ENCODE measurements around the gene RASEF. TPM values are rescaled to one million over a fixed set of nuclear protein-coding genes. Genes with fewer than 3 reads are reported as not detected.

RASEF gene
- total RNA-seq, 1 donor from 2014 or later, result 10.9 TPM

GRCh38 chr9:83036043-83036442 lies 26.9 kb downstream of the RASEF start:
- intact Hi-C loops (cut with DNase I), result no loop called here
- H3K36me3 ChIP-seq, result no peaks in the 10 kb centered on the region
- no peak overlapping the region for H3K27ac ChIP-seq
- no peaks in the 10 kb centered on the region for H3K27me3 ChIP-seq
- H3K4me1 ChIP-seq, result no peaks in the 10 kb centered on the region
- no peak for DNase-seq
- no peak overlapping the region for H3K4me3 ChIP-seq
- TF ChIP-seq, protein P1, sequence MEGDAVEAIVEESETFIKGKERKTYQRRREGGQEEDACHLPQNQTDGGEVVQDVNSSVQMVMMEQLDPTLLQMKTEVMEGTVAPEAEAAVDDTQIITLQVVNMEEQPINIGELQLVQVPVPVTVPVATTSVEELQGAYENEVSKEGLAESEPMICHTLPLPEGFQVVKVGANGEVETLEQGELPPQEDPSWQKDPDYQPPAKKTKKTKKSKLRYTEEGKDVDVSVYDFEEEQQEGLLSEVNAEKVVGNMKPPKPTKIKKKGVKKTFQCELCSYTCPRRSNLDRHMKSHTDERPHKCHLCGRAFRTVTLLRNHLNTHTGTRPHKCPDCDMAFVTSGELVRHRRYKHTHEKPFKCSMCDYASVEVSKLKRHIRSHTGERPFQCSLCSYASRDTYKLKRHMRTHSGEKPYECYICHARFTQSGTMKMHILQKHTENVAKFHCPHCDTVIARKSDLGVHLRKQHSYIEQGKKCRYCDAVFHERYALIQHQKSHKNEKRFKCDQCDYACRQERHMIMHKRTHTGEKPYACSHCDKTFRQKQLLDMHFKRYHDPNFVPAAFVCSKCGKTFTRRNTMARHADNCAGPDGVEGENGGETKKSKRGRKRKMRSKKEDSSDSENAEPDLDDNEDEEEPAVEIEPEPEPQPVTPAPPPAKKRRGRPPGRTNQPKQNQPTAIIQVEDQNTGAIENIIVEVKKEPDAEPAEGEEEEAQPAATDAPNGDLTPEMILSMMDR (IDR thresholded peaks at IDR 0.05), result no peak
- no peaks in the 10 kb centered on the region for H3K9me3 ChIP-seq
- ATAC-seq, result no peak

GRCh38 chr9:83035143-83035542 lies 27.8 kb downstream of the RASEF start:
- ATAC-seq (no peak), DNase-seq (no peak)
- Histone ChIP-seq H3K36me3 (no peaks in the 10 kb centered on the region), H3K27ac (no peak overlapping the region), H3K9me3 (no peaks in the 10 kb centered on the region), H3K4me3 (no peak overlapping the region), H3K4me1 (no peaks in the 10 kb centered on the region), H3K27me3 (no peaks in the 10 kb centered on the region)
- intact Hi-C loops (cut with DNase I), result no loop called here
- TF ChIP-seq, protein P1 (IDR thresholded peaks at IDR 0.05), result no peak

DNA sequence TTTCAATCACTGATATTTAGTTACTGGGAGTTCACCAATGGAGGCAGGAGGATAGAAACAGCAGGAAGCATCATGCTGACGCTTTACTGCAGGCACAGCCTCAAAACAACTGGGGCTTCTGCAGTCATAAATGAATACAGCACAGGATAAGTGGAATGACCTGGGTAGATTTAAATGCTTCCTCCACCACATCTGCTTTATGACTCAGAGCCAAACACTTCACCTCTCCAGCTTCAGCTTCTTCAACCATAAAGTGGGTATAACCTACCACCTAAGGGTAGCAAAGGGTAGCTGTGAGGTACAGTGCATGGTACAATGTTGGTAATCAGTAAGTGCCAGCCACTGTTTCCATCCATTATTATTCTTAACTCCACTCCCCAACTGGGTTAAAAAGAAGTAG lies 28.4 kb downstream of the RASEF start:
- no peak overlapping the region for H3K4me3 ChIP-seq
- H3K27me3 ChIP-seq, result no peaks in the 10 kb centered on the region
- intact Hi-C loops (cut with DNase I), result no loop called here
- no peak for DNase-seq
- H3K4me1 ChIP-seq, result no peaks in the 10 kb centered on the region
- H3K9me3 ChIP-seq, result no peaks in the 10 kb centered on the region
- no peak for ATAC-seq
- no peaks in the 10 kb centered on the region for H3K36me3 ChIP-seq
- TF ChIP-seq, protein P1 (IDR thresholded peaks at IDR 0.05), result no peak
- H3K27ac ChIP-seq, result no peak overlapping the region

GRCh38 chr9:83034026-83034425 lies 28.9 kb downstream of the RASEF start:
- no peaks in the 10 kb centered on the region for H3K27me3 ChIP-seq
- no peak overlapping the region for H3K27ac ChIP-seq
- H3K36me3 ChIP-seq, result no peaks in the 10 kb centered on the region
- no peaks in the 10 kb centered on the region for H3K9me3 ChIP-seq
- ATAC-seq (no peak), DNase-seq (no peak)
- H3K4me1 ChIP-seq, result no peaks in the 10 kb centered on the region
- intact Hi-C loops (cut with DNase I), result no loop called here
- H3K4me3 ChIP-seq, result no peak overlapping the region
- TF ChIP-seq, protein P1 (IDR thresholded peaks at IDR 0.05), result no peak

GRCh38 chr9:83032065-83032625 lies 30.8 kb downstream of the RASEF start:
- intact Hi-C loops (cut with DNase I), result no loop called here
- Histone ChIP-seq H3K27ac (no peak overlapping the region), H3K4me1 (no peaks in the 10 kb centered on the region), H3K4me3 (no peak overlapping the region), H3K27me3 (no peaks in the 10 kb centered on the region), H3K9me3 (no peaks in the 10 kb centered on the region), H3K36me3 (no peaks in the 10 kb centered on the region)
- TF ChIP-seq, protein P1 (IDR thresholded peaks at IDR 0.05), result no peak
- DNase-seq (no peak), ATAC-seq (peak; percentile 77)
